ENCODE results near the gene ZNF804A. TPM values are rescaled to one million over a fixed set of nuclear protein-coding genes. Genes with fewer than 3 reads are reported as not detected.
"Not testable (repeated sequence)": the region's sequence is repeated elsewhere in the genome, so short reads cannot be mapped to it uniquely, and the experiment has no call there.

The ZNF804A gene
- polyA plus RNA-seq, 3 donors, result 1.8 to 2.0 (median 2.0) TPM

DNA sequence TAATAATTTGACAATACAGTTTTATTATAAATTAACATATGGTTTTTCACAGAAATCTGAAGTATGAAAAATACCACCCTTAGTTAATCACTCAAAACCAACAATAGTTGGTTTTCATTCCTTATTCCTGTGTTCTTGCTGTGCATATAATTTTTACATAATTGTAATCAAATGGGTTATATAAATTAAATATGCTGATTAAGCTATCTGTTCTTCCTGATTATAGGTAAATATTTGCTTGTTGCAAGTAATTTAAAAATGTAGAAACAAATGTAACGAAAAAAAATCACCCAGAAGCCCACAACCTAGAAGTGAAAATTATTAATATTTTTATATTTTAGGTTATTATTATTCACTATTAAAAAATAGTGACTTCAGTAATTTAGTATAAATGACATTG, 98.3 kb downstream of the ZNF804A start:
- DNase-seq (ENCODE audit: low read depth in 3 of 3, low spot score in 2 of 3), result no peak

DNA sequence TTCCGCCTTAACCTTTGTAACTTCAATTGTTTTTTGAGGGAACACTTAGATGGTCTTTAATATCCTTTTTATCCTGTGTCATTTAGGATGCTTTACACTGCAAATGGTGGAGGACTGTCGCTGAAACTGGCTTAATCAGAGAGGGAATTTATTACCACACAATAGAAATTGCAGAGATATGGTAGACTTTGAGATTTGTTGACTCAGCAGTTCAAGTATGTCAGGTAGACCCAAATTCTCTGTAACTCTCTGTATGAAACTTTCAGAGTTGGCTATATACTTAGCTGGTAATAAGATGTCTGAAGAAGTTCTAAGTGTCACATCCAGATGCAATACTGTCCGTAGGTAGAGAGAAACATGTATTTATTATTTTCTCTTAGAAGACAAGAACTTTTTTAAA, 100.1 kb downstream of the ZNF804A start:
- no peak for DNase-seq (ENCODE audit: low read depth in 3 of 3, low spot score in 2 of 3)

DNA sequence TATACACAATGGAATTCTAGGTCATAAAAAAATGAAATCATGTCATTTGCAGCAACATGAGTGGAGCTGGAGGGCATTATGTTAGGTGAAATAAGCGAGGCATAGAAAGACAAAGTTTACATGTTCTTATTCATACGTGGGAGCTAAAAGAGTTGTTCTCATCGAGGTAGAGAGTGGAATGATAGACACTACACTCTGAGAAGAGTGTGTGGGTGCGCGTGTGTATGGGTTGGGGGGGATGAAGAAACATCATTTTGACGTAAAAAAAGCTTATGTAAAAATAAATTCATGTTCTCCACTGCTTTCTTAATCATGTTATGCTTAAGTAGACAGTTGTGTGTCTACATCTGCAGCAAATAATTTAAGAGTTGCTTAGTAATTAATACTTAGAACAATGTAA, 123.6 kb downstream of the ZNF804A start:
- no peak for DNase-seq (ENCODE audit: low read depth in 3 of 3, low spot score in 2 of 3)

DNA sequence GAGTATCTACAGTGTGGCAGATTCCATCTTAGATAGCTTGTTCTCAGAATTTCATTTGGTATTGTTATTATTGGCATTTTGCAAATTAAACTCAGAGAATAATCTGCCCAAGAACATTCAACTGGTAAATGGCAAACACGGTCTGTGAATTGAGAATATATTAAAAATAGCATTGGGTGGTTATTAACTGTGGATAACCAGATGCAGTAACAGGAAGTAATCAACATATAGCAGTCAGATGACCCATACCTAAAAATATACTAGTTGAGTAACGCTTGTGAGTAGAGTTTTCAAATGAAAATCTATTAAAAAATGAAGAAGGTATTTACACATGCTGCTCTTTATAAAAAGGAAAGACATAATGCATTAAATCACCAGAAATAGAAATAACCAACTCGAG, 129.5 kb downstream of the ZNF804A start:
- no peak for DNase-seq (ENCODE audit: low read depth in 3 of 3, low spot score in 2 of 3)

DNA sequence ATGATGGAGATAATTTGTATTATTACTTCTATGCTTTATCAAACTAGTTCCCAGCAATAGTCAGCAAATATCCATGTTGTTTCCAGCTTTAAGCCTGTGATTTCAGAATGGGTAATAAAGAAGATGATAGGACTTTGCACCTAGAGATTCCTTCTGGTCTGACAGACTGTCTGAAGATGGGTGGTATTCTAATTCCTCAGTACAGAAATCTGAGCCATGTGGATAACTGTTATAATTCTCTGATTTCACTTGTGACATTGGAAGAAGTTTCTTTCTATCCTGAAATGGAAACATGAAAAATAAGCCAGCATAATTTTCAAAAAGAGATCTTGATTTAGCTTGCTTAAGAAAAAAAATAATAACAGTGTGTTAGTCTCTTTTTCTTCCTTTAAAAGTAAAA, 130.1 kb downstream of the ZNF804A start:
- DNase-seq (ENCODE audit: low read depth in 3 of 3, low spot score in 2 of 3), result no peak

DNA sequence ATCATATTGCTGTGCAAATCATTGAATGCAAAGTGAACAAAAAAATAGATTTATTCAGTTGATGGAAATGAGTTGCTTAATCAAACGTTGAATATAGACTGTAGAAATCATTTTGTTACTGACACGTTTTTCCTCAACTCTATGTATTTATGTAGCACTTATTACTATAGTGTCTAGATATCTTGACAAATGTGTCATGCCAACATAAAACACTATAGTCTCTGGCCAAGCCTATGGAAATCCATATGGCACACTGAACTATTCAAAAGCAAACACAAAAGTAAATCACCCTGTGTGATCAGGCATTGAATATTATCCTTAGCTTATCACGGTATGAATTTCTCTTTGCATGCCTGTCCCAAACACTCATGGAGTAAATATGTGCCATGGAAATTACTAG, 131.3 kb downstream of the ZNF804A start:
- DNase-seq (ENCODE audit: low read depth in 3 of 3, low spot score in 2 of 3), result no peak

DNA sequence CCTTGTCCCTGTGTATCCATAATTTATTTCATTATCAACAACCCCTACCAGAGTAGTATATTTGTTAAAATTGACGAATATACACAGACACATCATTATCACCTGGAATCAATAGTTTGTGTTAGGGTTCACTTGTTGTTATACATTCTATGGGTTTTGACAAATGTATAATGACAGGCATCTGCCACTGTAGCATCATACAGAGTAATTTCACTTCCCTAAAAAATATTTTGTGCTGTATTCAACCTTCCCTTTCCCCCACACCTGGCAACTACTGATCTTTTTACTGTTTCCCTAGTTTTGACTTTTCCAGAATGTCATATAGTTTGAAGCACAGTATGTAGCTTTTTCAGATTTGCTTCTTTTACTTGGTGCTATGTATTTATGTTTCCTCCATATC, 132.0 kb downstream of the ZNF804A start:
- DNase-seq (ENCODE audit: low read depth in 3 of 3, low spot score in 2 of 3), result no peak

DNA sequence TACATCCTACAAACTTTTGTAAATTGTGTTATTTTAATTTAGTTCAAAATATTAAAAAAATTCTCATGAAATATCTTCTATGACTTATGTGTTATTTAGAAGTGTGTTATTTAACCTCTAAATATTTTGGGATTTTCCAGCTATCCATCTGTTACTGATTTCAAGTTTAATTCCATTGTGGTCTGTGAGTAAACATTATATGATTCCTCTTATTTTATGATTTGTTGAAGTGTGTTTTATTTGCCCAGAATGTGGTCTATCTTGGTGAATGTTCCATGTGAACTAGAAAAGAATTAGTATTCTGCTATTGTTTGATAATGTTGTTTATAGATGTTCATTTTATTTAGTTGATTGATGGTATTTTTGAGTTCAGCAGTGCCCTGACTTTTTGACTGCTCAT, 136.0 kb downstream of the ZNF804A start:
- no peak for DNase-seq (ENCODE audit: low read depth in 3 of 3, low spot score in 2 of 3)

DNA sequence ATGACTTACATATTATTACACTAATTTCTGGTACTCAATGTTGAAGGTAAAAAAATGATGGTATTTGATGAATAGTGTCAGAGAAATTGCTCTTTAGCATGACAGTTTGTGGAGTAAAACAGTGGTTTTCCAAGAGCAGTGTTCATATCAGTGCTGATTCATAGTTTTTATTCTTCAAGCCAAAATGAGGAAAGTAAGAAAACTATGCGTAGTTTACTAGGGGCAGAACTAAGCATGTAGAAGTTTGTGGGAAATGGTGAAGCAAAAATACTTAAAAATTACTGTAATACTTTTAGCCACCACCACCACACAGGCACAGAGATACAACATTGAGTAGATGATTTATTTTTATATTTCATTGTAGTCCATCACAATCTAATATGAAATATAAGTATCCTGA, 137.3 kb downstream of the ZNF804A start:
- no peak for DNase-seq (ENCODE audit: low read depth in 3 of 3, low spot score in 2 of 3)

DNA sequence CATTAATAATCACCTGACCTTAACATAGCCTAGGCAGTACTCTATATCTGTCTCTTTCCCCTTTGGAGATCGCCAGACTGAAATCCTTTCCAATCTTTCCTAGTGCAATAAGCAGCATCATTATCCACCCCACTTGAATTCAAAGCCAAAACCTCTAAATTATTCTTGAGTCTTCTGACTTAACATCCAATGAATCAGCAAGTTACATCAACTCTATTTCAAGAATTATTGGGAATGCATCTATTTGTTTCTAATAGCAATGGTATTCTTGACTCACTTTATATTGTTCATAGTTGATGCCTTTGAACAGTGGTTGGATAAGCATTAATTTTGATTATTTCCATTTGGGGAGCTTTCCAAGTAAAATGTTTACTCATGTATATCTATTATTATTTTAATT, 144.8 kb downstream of the ZNF804A start:
- no peak for DNase-seq (ENCODE audit: low read depth in 3 of 3, low spot score in 2 of 3)

DNA sequence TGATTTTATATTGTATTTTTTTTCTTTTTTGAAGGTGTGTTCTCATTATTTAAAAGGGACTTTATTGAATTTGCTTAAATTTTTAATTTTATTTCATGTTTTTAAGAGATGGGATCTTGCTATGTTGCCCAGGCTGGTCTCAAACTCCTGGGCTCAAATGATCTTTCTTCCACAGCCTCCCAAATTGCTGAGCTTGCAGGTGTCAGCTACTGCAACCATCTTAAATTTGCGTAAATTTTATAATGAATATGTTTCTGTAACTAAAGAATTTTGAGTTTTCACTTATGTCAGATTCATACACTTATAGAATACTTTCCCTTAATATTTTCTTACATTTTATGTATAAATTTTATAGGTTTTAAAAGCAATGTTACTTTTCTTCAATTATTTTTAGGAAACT, 157.8 kb downstream of the ZNF804A start:
- no peak for DNase-seq (ENCODE audit: low read depth in 3 of 3, low spot score in 2 of 3)

DNA sequence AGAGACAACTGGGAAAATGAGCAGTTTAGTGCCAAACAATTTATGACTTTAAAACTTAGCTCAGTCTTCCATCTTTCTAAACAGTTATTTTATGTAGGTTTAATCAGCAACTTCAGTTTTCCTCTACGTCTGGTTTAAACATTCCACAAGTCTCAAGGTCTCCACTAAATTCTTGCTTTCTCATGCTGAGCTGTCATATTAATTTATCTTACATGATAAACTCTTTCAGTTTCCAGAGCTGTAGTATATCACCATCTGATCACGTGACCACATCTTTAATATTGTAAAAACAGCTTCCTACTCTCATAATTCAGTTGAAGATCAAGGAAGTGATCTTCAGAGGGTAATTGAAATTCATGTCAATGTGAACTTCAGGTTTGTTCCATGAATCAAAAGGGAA, 158.6 kb downstream of the ZNF804A start:
- no peak for DNase-seq (ENCODE audit: low read depth in 3 of 3, low spot score in 2 of 3)

DNA sequence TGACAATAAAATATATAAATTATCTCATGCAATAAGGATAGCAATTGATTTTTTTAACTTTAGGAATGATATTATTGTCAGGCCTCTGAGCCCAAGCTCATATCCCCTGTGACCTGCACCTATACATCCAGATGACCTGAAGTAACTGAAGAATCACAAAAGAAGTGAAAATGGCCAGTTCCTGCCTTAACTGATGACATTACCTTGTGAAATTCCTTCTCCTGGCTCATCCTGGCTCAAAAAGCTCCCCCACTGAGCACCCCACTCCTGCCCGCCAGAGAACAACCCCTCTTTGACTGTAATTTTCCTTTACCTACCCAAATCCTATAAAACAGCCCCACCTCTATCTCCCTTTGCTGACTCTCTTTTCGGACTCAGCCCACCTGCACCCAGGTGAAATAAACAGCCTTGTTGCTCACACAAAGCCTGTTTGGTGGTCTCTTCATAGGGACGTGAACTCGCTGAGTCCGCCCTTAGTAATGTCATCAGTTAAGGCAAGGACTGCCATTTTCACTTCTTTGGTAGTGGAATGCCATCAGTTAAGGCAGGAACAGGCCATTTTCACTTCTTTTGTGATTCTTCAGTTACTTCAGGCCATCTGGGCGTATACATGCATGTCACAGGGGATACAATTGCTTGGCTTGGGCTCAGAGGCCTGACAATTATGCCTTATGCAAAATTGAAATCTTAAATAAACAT, 161.4 kb downstream of the ZNF804A start:
- not testable (repeated sequence) for DNase-seq (ENCODE audit: low read depth in 3 of 3, low spot score in 2 of 3)

DNA sequence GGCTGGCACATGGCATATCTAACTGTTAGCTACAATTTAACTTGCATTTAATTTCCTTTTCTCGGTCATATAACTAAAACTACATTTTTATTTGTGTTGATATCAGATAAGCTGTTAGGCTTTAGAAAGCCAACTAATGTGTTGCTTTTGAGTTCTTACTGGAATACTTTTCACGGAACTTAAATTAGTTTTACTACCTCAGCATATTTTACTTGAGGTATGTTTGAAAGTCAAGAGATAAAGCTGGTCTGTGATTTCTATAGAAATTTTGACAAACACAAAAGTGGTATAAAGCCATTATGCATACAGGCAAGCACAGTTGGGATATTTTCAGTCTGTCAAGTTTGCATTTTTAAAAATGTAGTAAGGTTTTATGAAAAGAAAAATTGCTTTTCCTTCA, 162.6 kb downstream of the ZNF804A start:
- no peak for DNase-seq (ENCODE audit: low read depth in 3 of 3, low spot score in 2 of 3)

DNA sequence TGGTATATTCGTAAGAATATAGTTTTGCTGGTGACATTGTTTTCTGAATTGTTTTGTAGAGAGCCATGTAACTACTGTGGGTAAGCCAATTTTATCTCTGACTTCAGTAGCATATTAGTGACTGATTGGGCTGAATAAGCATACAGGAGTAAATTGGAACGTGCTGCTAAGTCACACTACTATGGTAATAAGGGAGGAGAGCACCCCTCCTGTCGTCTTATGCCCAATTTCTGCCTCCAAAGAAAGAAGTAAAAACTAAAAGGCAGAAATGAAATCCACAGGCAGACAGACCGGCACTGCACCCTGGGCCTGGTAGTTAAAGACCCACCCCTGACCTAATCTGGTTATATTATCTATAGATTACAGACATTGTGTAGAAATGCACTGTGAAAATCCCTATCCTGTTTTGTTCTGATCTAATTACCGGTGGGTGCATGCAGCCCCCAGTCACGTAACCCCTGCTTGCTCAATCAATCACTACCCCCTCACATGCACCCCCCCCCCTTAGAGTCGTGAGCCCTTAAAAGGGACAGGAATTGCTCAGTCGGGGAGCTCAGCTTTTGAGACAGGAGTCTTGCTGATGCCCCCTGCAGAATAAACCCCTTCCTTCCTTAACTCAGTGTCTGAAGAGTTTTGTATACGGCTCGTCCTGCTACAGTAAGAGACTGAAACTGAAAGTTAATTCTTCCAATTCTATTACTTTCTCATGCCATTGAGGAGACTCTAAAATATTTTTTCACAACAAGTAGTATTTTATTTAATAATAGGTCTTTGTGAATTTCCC, 167.0 kb downstream of the ZNF804A start:
- no peak for DNase-seq (ENCODE audit: low read depth in 3 of 3, low spot score in 2 of 3)

DNA sequence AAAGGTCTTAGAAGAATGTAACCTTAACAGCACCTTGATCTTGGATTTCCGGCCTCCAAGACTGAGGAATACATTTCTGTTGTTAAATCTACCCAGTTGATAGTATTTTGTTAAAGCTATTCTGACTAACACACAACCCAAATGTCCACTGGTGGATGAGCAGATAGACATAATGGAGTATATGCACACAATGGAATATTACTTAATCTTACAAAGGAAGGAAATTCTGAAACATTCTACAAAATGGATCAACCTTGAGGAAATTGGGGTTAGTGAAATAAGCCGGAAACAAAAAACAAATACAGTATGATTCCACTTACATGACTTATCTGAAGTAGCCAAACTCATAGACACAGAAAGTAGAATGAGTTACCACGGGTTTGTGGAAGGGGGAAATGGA, 168.7 kb downstream of the ZNF804A start:
- no peak for DNase-seq (ENCODE audit: low read depth in 3 of 3, low spot score in 2 of 3)

DNA sequence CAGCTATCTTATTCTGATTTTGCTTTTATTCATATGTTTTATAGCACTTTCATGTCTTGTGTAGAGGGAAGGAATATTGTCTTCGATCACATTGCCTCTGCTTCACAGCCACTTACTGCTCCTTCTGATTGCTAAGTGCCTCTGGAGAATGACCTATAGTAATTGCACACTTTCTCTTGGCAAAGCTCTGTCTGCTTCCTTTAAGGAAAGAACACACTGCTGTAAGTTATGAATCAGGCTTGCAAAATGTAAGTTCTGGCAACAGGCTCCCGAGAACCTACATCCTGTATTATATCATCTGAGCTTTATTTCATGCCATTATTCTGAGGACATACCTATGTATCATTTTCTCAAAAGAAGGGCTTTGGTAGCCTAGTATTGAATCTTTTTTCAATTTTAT, 170.7 kb downstream of the ZNF804A start:
- DNase-seq (ENCODE audit: low read depth in 3 of 3, low spot score in 2 of 3), result no peak

DNA sequence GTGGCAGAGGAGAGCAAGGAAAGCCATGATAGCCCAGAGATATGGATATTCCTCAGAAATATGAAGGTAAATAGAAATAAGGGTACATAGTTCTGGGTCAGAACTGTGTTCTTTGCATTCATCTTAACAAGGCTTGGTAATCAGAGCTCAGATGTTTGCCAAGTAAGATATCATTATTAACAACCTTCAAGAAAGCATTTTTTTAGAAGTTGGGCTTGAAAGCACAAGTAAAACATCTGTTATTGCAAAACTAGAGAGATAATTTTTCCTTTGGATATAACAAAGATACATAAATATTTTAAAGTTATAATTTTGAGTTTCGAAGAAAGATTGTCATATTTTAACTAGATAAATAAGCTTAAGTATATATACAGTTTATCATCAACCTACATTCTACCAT, 171.4 kb downstream of the ZNF804A start:
- no peak for DNase-seq (ENCODE audit: low read depth in 3 of 3, low spot score in 2 of 3)

DNA sequence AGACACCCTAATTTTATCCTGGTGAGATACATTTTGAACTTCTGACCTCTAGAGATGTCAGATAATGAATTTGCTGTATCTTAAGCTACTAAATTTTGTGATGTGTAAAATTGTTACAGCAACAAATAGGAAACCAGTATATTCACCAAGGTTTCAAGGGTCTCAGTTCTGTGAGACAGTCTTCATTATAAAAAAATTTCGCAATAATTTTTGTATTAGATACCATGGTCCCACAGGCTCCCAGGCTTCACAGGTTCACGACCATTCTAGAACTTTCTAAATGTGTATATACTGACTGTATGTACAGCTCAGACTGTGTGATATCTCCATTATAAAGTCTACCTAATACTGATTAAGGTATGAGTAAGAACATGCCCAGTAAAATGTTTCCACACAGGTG, 181.4 kb downstream of the ZNF804A start:
- no peak for DNase-seq (ENCODE audit: low read depth in 3 of 3, low spot score in 2 of 3)

DNA sequence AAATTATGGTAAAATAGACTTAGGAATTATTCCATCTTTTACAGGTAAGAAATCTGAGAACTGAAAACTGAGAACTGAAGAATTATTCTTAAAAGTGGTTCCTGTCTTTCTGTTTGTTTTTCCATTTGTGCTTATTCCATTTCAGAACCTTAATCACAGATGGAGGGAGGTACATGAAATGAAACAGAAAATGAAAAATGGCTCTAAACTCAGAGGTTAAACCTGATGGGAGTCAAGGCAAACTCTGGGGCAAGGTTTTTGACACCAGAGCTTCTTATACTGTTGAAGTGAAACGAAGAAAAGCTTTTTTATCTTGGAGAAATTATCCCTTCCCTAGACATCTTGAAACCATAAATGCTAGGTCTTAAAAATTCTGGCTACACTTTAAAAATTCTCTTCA, 182.1 kb downstream of the ZNF804A start:
- DNase-seq (ENCODE audit: low read depth in 3 of 3, low spot score in 2 of 3), result no peak

DNA sequence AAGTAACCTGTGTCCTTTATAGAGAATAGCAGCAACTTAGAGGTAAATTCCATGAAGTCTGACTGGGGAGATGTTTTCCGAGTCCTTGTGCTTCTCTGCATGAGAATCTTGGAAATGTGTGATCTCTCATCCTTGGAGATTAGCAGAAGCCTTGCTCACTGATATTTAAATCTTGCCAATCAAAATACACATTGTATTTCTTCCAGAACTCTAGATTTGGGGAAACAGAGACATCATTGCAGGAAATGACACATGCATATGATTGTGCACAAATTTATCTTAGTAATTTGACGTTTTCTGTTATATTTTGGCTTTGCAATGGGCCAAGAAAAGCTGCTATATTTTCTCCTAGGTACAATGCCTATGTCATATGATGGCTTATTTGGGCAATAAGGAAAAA, 182.6 kb downstream of the ZNF804A start:
- DNase-seq (ENCODE audit: low read depth in 3 of 3, low spot score in 2 of 3), result no peak

DNA sequence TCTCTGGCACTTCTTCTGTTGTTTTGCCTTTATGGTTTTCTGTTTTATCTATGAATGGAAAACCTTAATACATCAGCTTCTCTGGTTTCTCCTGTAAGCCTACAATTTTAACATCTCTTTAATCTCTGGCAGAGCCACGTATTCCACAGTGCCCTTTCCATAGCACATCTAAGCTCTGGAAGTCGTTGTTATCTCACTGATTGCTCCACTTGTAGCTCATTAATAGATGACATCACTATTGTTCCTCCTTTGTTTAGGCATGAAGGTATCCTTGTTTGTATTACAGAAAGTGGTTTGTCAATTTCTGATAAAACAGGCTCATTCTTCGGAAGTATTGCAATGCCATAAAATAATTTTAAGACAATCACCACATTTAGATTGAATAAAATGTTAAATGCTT, 185.2 kb downstream of the ZNF804A start:
- no peak for DNase-seq (ENCODE audit: low read depth in 3 of 3, low spot score in 2 of 3)

DNA sequence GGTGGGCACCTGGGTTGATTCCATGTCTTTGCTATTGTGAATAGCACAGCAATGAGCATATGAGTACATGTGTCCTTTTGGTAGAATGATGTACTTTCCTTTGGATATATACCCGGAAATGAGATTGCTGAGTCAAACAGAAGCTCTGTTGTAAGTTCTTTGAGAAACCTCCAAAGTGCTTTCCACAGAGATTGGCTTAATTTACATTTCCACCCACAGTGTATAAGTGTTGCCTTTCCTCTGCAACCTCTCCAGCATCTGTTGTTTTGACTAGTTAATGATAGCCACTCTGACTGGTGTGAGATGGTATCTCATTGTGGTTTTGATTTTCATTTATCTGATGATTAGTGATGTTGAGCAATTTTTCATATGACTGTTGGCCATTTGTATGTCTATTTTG, 194.8 kb downstream of the ZNF804A start:
- no peak for DNase-seq (ENCODE audit: low read depth in 3 of 3, low spot score in 2 of 3)
